A673 (cell line): ENCODE data around the gene SHROOM3. TPM values are rescaled to one million over a fixed set of nuclear protein-coding genes. Genes with fewer than 3 reads are reported as not detected.

ENCODE experiments used
- BruUV-seq: library from RNA; stranded (reverse); fragments of 400-500 nt; replicated peaks from 2 replicates; lab custom pipeline; 2021; lab: Mats Ljungman, UMichigan
- CTCF ChIA-PET: fragments of 300-600 bp; sonication (Branson Sonifier 250); formaldehyde crosslinking; loops from one replicate; lab custom pipeline; 2022; ENCODE audit warnings: antibody characterized with exemption; lab: Charles Lee
- POLR2A ChIA-PET: fragments of 300-600 bp; sonication (Branson Sonifier 250); formaldehyde crosslinking; loops from one replicate; lab custom pipeline; 2022; ENCODE audit warnings: antibody characterized with exemption; ENCODE audit not compliant: low non-redundant PET; lab: Charles Lee
- DNase-seq: peaks from one replicate; pipeline ENCODE4 v3.0.0-alpha.2; 2015; ENCODE audit warnings: low spot score
- H3K27ac ChIP-seq: fragments of 200-600 bp; sonication (generic); 2 replicates; pipeline ENCODE4 v1.5.1; 2016; ENCODE audit warnings: mixed run types, low read depth, mild to moderate bottlenecking, mixed read lengths, antibody characterized with exemption, low read length; ENCODE audit not compliant: poor library complexity, severe bottlenecking
- H3K27me3 ChIP-seq: fragments of 200-600 bp; sonication (generic); replicated peaks from 2 replicates; pipeline ENCODE4 v1.6.1; 2017; ENCODE audit warnings: mixed run types, low read depth, mild to moderate bottlenecking, mixed read lengths, antibody characterized with exemption, low read length; ENCODE audit not compliant: insufficient read depth, poor library complexity
- H3K36me3 ChIP-seq: fragments of 200-600 bp; sonication (generic); 2 replicates; pipeline ENCODE4 v1.6.1; 2016; ENCODE audit warnings: mixed run types, mild to moderate bottlenecking, mixed read lengths, antibody characterized with exemption, low read length; ENCODE audit not compliant: insufficient read depth, poor library complexity, severe bottlenecking
- H3K4me1 ChIP-seq: fragments of 200-600 bp; sonication (generic); 2 replicates; pipeline ENCODE4 v1.6.1; 2017; ENCODE audit warnings: mixed run types, mild to moderate bottlenecking, mixed read lengths, antibody characterized with exemption, low read length; ENCODE audit not compliant: insufficient read depth, poor library complexity, severe bottlenecking
- H3K4me3 ChIP-seq: fragments of 200-600 bp; sonication (generic); 2 replicates; pipeline ENCODE4 v1.5.1; 2016; ENCODE audit warnings: low read depth, mixed run types, mild to moderate bottlenecking, mixed read lengths, low read length; ENCODE audit not compliant: poor library complexity, severe bottlenecking
- H3K9me3 ChIP-seq: fragments of 200-600 bp; sonication (generic); 2 replicates; pipeline ENCODE4 v1.6.1; 2016; ENCODE audit warnings: mixed run types, low read depth, mild to moderate bottlenecking, mixed read lengths, antibody characterized with exemption, low read length; ENCODE audit not compliant: poor library complexity, severe bottlenecking
- CTCF ChIP-seq: fragments of 300-800, 200-600 bp; sonication (generic); conservative IDR thresholded peaks from 2 replicates; pipeline ENCODE4 v1.5.1; 2017; ENCODE audit warnings: low read depth, mild to moderate bottlenecking, antibody characterized with exemption, low read length, moderate library complexity, mixed read lengths
- EZH2 ChIP-seq: fragments of 200-600 bp; sonication (generic); IDR thresholded peaks from 2 replicates; pipeline ENCODE4 v1.6.1; 2017; ENCODE audit warnings: borderline replicate concordance, low read depth, mild to moderate bottlenecking, mixed read lengths, antibody characterized with exemption, low read length; ENCODE audit not compliant: poor library complexity, severe bottlenecking
- intact Hi-C: fragments of 100-400 bp; cut with micrococcal nuclease; formaldehyde crosslinking; loops from one replicate; pipeline ENCODE4 v1.10.0; 2022; ENCODE audit not compliant: unreplicated experiment
- total RNA-seq: library from RNA; stranded (reverse); gene quantifications from 2 replicates; pipeline ENCODE4 v1.2.3, GENCODE V29; 2021

SHROOM3 gene
- total RNA-seq, 1 experiment from 2014 or later = 9.3 TPM

- Histone ChIP-seq H3K27ac (peak overlapping the region; percentile 77), H3K27me3 (no peaks in the 10 kb centered on the region), H3K4me3 (no peak overlapping the region), H3K4me1 (peaks cover 15% of the 10 kb centered on the region), H3K36me3 (no peaks in the 10 kb centered on the region), H3K9me3 (peaks cover 1% of the 10 kb centered on the region)
- no peak for DNase-seq
- TF ChIP-seq CTCF (no peak), EZH2 (no peak)
- POLR2A ChIA-PET = interaction anchor here (0.6 kb wide), 1 partner anchor 528 kb away, joined by 3 read pairs; no protein-coding TSS in a partner anchor
- no TSS peak for BruUV-seq
- intact Hi-C loops = no loop called here
- CTCF ChIA-PET = no interaction called here
These were observed 23.3 kb downstream of the SHROOM3 start for GRCh38 chr4:76458297-76458696.

GRCh38 chr4:76458825-76459224, 23.8 kb downstream of the SHROOM3 start:
- Histone ChIP-seq H3K9me3 (peaks cover 6% of the 10 kb centered on the region), H3K27ac (peak overlapping the region; percentile 77), H3K27me3 (no peaks in the 10 kb centered on the region), H3K4me3 (no peak overlapping the region), H3K36me3 (no peaks in the 10 kb centered on the region), H3K4me1 (peaks cover 15% of the 10 kb centered on the region)
- peak; percentile 35 for DNase-seq
- BruUV-seq = no TSS peak
- ChIA-PET CTCF (no interaction called here), POLR2A (interaction anchor here (0.6 kb wide), 2 partner anchors 467 to 528 kb away, joined by 3 to 4 read pairs; no protein-coding TSS in a partner anchor)
- intact Hi-C loops = no loop called here
- no peak for TF ChIP-seq CTCF
- no peak for TF ChIP-seq EZH2

- ChIA-PET POLR2A (interaction anchor here (0.6 kb wide), 1 partner anchor 468 kb away, joined by 4 read pairs; no protein-coding TSS in a partner anchor), CTCF (no interaction called here)
- Histone ChIP-seq H3K27ac (peak overlapping the region; percentile 77), H3K9me3 (peaks cover 6% of the 10 kb centered on the region), H3K4me1 (peaks cover 15% of the 10 kb centered on the region), H3K4me3 (no peak overlapping the region), H3K36me3 (no peaks in the 10 kb centered on the region), H3K27me3 (no peaks in the 10 kb centered on the region)
- intact Hi-C loops = no loop called here
- DNase-seq = peak; percentile 71
- BruUV-seq = no TSS peak
- TF ChIP-seq EZH2 = no peak
- TF ChIP-seq CTCF = no peak
These were observed 24.3 kb downstream of the SHROOM3 start for GRCh38 chr4:76459291-76459723.
